NCI-H82 treated with DMSO at 0.1 percent for 48 hours (cell line): ENCODE results near the gene EEF1A2.

Source experiments
- DNase-seq: peaks from one replicate; lab custom pipeline; 2025; ENCODE audit not compliant: unreplicated experiment; lab: John Stamatoyannopoulos, UW

The EEF1A2 gene

GRCh38 chr20:63455568-63455859 lies 43.4 kb downstream of the EEF1A2 start:
- DNase-seq, result no peak

GRCh38 chr20:63454731-63455567 lies 43.9 kb downstream of the EEF1A2 start:
- DNase-seq, result peak; percentile 16

DNA sequence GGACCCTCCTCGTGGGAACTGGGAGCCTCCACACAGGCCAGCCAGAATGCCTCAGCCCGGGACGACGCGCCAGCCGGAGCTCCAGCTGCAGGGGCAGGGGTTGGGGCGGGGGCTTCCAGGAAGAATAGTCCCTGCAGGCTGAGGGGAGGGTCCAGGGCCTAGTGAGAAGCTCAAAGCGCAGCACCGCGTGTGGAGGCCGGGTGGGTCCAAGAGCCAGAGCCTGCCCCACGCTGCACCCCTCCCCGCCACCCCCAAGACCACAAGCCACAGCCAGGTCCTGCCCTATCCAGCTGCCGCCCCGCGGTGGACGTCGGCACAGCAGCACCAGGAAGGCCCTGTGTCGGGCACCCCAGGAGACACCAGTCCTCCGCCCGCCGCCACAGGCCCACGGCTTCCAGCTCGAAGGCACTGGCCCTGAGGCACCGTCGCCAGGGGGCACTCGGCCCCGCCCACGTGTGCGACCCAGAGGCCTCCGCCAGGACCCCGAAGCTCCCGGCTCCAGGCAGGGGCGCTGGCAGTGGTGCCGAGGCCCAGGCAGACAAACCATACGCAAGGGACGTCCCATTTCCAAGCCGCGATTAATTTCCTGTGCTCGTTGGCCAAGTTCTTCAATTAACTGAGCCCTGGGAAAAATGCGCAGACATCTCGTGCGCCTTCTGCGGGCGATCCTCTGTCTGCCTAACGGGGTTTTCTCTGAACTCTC lies 45.9 kb downstream of the EEF1A2 start:
- DNase-seq, result no peak

GRCh38 chr20:63452341-63452740 lies 46.5 kb downstream of the EEF1A2 start:
- no peak for DNase-seq

DNA sequence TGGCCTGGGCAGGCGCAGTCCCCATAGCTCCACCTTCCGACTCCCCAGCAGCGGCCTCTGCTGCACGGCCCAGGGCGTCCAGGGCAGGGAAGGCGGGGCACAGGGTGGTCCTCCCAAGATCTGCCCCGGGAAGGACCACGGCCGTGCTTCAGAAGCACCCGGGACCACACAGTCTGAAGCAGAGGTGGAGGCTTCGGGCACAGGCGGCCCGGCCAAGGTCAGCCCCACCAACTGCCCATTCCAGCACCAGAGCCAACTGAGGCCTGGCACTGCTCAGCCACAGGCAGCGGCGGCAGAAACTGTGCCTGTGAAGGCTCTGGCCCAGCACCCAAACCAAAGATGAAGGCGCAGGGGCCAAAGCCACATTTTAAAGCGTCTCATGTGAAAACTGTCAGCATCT lies 47.1 kb downstream of the EEF1A2 start:
- DNase-seq, result no peak

- DNase-seq, result no peak
Observed at GRCh38 chr20:63449796-63450730, 48.8 kb downstream of the EEF1A2 start.

DNA sequence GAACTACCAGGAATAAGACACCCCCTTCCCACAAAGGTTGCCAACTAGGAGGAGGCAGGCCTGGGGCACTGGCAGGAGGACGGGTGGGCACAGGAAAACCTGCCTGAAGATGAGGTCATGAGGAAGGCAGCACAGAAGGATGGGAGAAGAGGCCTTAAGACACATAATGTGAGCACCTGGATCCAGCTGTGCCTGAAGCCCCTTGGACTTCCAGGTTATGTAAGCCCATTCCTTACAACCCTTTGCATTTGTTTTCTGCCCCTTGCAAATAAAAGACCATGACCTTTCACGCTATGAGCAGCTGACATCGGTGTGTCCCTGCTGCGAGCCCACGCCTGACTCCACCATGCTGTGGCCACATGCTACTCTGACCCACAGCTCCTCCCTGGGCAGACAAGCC lies 49.9 kb downstream of the EEF1A2 start:
- DNase-seq, result no peak

DNA sequence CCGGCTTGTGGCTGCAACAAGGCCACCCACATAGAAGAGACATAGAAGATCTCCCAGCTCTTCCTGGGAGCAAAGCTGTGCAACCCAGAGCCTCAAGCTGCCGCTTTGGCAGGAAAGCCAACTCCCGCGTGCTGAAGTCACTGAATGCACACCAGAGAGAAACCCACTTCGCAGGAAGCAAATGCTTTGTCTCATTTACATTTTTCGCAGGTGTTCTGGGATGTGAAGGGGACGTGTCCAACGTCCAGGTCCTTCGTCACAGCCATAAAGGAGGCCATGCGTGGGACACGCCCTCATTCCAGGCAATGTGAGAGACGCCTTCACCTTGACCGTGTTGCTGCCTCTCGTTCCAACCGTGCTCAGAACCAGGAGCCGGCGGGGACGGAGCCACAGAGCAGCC lies 50.9 kb downstream of the EEF1A2 start:
- DNase-seq, result no peak

- no peak for DNase-seq
Observed at GRCh38 chr20:63447320-63447719, 51.6 kb downstream of the EEF1A2 start.

- no peak for DNase-seq
Observed at GRCh38 chr20:63446216-63447024, 52.5 kb downstream of the EEF1A2 start.

- no peak for DNase-seq
Observed at GRCh38 chr20:63445075-63445734, 53.7 kb downstream of the EEF1A2 start.

DNA sequence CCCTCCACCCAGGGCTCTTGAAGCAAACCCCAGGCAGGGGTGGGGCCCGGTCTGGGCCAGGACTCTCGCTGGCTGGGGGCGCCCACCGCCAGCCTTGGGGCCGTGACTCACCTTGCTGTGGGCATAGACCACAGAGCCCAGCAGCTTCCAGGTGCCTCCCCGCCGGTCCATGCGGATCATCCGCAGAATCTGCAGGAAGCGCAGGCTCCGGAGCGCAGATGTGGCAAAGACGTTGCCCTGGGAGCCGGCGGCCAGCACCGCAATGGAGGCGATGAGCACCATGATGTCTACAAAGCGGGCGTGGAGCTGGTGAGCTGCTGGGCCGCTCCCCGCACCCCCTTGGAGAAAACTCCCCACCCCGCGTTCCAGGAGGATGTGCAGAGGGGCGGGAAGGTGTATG lies 54.3 kb downstream of the EEF1A2 start:
- no peak for DNase-seq

DNA sequence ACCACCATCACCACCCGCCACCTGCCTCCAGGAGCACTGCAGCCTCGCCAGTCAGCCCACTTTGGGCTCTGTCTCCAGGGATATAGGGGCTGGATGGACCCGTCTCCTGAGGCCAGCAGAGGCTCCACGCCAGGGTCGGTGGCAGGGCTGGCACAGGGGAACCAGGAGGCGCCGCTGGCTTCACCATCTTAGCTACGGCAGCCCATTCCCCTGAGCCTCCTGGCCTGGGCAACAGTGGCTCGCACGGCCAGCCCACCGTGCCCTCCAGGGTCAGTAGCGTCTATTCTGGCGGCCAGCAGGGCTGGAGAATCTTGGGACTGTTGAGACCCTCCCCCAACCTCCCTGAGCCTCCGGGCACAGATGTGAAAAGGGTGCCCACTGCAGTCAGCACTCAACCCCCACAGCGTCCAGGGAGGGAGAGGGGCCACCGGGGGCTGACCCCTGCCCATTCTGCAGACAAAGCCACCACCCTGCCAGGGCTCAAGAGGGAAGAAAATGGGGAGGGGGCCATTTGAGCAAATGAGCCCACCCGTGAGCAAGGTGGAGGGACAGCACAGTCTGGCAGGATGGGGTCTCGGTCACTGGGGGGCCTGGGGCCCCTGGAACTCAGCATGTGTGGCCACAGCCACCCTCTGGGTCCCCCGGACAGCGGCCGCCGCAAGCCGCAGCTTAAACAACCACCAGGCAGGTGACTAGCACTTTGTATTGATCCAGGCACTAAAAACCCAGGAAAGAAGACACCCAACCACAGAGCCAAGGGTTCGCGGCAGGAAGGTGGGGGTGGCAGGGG lies 55.1 kb downstream of the EEF1A2 start:
- no peak for DNase-seq

DNA sequence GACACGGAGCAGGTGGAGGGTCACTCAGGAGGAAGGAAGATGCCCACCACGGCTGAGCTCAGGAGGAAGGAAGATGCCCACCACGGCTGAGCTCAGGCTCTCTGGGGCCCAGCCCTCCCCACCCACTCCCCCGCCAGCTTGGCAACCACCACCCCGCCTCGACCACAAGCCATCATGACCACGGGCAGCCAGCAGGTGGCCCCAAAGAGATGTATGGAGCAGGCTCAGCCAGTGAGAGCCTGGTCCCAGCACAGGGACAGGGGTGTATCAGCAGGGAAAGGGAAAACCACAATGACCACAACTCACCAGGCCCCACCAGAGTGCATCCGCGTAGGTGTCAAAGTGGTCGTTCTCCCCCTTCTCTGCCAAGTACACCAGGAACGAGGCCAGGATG lies 56.8 kb downstream of the EEF1A2 start:
- DNase-seq, result peak; percentile 11

DNA sequence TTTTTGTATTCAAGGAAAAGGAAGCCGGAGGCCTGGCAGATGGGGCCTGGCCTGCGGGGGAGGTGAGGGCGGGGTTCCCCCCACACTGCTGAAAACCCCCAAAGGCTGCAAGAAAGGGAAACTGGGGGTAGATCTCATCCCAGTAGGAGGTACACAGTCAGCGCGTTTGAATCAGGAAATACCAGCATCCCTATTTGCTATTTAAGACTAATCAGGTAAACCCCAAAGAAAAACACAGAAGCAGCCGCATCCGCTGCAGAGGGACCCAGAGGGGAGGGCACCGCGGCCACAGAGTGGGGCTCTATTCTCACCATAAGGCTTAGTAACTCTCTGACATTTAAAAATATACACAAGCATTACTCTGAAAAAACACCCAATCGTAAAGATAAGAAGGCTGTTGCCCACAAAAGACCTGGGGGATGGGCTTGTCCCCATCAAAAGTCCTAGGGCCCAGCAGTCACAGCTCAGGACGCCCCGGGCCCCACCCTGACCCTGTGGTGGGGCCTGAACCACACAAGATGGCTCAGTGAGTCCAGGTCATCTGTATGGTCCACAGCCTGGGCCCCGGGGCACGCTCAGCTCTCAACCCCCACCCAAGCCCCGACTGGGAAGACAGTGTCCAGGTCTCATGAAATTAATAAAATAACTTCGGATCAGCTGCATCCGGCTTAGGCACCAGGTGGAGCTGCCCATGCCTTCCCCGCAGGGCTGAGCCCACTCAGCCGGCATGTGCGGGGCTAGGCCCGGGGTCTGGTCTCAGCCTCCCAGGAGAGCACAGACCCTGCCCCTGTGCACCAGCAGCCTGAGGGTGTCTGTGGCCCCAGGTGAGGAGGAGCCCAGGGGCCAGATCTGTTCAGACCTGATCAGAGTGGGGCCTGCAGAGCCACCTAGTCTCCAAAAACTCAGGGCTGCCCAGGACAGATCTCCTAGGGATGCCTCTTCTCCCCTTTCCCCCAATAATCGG lies 57.5 kb downstream of the EEF1A2 start:
- no peak for DNase-seq

DNA sequence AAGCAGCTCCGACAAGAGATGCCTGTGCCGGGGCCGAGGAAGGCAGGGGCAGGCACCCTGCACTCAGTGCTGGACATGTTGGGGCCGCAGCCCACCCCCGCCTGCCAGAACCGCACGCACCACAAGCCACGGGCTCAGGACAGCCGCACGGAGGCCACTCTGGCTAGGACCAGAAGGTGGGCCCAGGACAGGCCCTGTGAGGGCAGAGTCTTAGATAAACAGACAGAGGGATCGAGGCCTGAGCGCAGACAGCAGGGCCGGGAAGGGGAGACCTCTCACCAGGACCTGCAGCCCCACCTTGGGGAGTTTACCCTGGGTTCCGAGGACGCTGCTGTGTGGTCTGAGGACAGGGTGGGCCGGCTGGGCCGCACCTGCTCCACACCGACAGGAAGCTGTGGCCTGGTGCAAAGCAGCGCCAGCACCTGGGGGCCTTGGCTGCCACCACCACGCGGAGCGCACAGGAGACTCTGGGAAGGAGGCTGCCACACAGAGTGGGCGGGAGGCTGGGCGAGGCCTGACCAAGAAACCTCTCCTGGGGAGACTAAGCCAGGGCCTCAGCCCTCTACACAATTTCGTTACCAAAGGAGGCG lies 58.4 kb downstream of the EEF1A2 start:
- DNase-seq, result no peak

DNA sequence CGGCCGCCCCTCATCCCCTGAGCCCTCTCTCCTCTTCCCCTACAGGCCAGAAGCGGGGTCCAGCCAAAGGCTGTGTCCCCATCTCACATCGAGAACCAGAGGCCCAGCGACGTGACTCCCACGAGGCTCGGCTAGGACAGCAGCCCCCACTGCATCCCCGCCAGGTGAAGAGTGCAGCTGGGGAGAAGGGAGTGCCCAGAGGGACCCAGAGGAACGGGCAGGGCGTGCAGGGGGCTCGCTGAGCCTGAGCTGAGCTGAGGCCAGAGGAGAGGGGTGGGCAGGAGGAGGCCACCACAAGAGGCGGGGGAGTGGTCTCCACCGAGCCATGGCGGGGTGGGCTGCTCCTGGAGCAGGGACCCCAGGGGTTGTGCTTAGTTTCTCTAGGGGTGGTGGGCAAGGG lies 59.0 kb downstream of the EEF1A2 start:
- DNase-seq, result no peak

GRCh38 chr20:63438121-63438520 lies 60.8 kb downstream of the EEF1A2 start:
- DNase-seq, result no peak
